NCI-H2171 treated with DMSO at 0.1 percent for 48 hours (cell line): ENCODE measurements around the gene TMEM37.
"Not testable (repeated sequence)": the region's sequence is repeated elsewhere in the genome, so short reads cannot be mapped to it uniquely, and the experiment has no call there.

Experiments used
- DNase-seq: peaks from one replicate; lab custom pipeline; 2025; lab: John Stamatoyannopoulos, UW

Gene TMEM37, protein sequence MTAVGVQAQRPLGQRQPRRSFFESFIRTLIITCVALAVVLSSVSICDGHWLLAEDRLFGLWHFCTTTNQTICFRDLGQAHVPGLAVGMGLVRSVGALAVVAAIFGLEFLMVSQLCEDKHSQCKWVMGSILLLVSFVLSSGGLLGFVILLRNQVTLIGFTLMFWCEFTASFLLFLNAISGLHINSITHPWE

DNA sequence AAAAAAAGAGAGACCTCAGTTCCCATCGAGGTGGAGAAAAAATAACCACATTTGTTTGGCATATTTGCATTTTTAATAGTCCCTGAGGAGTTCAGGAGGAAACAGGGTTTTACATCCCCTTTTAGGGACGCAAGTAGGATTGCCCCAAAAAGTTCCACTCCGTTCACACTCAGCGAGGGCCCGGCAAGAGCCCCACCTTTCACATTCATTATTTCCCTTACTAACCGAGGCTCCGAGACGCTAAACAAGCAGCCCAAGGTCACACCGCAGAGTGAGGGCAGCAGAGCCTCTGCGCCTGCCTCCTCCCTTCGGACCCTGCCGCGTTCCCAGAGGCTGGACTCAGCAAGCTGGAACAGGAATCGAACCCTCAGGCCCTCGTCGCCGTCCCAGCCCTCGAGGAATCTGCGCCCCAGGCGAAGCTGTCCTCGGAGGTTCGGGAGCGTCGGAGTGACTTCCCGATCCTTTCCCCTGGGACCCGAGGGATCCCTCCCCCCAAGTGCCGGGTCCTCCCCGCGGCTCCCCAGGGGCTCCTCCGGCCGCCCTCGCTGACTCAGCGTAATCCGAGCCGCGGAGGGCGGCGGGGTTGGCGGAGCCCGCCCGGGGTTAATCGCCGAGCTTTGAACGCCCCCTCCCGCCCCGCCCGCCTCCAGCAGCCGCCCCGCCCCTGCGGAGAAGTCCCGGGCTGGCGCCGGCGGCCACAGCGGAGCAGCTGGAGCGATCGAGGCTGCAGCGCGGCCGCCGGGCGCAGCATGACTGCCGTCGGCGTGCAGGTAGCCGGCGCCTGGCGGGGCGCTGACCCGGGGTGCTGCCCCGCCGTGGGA lies at the start of gene TMEM37:
Gene TMEM37 (plus strand): TSS at position 700 of the 821 bp plus-strand sequence. CDS start 50 bp downstream, at position 750.
- DNase-seq, result peak; percentile 81

DNA sequence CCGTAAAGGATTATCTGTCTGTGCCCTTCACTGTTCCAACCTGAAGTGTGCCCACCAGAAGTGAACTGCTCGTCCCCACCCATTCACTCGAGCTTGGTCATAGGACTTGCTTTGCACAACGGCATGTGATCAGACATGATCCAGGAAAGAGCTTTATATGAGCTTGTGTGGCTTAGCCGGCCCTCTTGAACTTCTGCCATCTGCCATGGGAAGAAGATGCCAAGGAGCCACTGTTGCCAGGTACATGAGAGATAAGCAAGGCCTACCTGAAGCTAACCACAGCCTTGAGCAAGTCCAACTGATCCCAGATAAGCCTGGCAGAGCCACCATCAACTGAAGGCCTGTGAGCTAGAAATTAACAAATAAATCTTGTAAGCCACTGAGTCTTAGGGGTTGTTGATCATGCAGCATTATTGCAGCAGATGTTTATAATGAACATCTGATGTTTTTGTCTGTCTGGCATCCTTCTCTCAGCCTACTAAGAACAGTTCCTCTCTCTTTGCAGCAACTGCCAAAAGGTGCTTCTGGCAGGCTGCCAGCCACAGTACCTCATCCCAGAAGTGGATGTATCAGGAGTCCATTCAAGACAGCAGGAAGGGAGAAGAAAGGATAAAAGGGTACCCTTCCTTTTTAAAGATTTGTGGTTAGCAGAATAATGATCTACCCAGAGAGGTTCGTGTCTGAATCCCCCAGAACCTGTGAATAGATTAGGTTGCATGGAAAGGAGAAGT lies 48.1 kb upstream of the TMEM37 start:
- DNase-seq, result peak; percentile 97

DNA sequence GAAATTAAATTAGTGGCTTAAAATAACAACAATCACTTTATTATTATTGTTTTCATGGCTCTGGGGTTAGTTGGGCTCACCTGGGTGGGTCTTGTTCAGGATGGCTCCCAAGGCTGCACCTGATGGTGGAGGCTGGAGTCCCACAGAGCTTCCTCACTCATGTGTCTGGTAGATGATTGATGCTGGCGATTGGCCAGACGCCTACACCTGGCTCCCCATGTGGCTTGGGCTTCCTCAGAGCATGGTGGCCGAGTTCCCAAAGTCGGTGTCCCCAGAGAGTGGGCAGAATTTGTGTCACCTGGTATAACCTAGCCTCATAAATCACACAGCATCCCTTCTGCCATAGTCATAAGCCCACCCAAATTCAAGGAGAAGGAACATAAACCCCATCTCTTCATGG lies 46.7 kb upstream of the TMEM37 start:
- peak; percentile 93 for DNase-seq

DNA sequence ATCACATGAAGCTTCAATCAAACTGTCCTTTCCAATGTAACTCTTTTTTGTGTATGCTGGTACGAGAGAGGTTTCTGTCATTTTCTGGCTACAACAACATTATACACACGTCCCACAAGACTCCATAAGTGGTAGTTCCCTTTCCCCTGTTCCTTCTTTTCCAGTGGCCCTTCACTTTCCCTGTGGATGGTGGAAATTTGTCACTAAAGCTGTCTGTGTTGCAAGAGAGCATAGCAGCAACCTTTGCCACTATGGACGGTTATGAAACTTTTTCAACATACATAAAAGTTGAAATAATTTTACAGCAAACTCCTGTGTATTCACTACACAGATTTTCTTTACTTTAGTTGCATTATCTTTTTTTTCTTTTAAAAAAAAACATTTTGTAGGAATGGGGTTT lies 46.2 kb upstream of the TMEM37 start:
- no peak for DNase-seq

DNA sequence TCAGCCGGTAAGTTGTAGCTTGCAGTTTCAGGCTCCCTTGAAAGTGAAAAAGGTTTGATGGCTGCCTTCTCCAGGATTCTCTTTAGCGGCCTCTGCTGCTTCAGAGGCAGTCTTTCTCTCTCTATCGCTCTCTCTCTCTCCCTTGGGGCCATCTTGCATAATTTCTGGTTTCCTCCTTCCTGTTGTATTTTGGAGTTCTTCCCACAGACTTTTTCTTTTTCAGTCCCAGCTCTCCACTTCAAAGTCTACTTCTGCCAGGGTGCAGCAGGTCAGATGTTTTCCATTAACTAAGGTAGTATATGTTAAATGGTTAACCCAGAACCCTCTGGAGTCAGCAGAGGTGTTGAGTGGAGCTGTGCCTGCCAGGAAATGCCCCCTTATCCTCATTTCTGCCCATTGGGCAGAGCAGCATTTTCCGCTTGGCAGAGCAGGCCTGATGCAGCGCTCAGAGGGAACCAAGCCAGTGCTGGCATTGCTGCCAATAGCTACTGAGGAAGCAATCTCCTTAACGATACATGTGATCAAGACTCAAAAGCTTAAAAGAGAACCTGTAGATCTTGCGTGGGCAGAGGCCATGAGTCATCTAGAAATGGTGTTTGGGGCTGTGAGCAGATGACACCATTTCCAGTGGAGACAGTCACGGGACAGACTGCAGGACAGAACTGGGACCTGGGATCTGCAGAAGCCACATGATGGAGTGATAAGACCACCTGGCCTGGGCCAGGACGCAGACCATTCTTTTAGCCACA lies 44.1 kb upstream of the TMEM37 start:
- DNase-seq, result peak; percentile 35

DNA sequence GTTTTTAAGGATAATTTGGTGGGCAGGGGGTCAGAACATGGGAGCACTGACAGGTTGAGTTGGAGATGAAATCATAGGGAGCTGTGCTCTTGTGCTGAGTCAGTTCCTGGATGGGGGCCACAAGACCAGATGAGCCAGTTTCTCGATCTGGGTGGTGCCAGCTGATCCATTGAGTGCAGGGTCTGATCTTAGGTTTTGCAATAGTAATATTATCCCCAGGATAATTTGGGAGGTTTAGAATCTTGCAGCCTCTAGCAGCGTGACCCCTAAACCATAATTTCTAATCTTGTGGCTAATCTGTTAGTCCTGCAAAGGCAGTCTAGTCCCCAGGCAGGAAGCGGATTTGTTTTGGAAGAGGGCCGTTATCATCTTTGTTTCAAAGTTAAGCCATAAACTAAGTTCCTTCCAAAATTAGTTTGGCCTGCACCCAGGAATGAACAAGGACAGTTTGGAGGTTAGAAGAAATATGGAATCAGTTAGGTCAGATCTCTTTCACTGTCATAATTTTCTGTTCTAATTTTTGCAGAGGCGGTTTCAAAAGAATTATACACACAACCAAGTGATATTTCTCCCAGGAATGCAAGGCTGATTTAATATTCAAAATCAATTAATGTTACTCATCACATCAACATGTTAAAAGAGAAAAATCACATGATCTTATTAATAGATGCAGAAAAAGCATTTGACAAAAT lies 41.9 kb upstream of the TMEM37 start:
- DNase-seq, result peak; percentile 38

DNA sequence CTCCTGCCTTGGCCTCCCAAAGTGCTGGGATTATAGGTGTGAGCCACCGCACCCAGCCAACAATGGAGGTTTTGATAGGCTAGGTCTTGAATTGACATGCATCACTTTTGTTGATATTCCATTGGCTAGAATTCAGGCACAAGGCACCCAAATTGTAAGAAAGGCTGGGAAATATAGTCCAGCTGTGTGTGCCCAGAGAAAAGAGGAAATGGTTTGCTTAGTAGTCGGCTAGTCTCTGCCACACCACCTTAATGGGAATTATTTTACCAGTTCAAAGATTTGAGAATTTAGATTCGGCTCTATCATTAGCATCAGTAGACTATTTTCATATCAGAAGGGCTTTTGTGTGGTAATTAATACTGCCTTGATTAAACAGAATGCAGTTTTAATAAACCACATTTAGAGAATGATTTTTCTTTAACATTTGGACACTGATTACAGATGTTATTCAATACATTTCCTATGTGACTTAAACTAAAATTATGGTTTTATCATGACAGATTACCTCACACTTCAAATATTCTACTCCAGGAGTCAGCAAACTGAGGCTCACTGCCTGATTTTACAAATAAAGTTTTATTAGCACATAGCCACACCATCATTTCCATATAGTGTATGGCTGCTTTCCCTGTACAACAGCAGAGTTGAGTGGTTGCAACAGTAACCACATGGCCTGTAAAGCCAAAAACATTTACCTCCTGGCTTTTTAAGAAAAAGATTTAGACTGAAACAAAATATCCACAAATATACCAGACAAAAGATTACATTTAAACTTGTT lies 37.5 kb upstream of the TMEM37 start:
- DNase-seq, result no peak

DNA sequence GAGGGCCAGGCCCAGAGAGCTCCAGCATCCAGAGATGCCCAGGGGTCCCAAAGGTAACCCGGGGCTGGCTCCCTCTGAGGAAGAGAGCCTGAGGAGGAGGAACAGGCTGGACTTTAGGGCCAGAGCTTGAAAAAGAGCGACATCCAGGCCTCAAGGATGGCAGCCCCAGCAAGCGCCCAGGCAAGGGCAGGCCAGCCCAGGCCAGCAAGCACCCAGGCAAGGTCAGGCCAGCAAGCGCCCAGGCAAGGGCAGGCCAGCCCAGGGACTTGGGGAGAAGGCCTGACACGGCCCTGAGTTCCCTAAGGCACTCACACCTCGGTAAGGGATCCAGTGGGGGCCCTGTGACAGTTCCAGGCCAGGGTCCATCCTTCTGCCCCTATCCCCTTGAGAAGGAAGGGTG lies 34.5 kb upstream of the TMEM37 start:
- no peak for DNase-seq

DNA sequence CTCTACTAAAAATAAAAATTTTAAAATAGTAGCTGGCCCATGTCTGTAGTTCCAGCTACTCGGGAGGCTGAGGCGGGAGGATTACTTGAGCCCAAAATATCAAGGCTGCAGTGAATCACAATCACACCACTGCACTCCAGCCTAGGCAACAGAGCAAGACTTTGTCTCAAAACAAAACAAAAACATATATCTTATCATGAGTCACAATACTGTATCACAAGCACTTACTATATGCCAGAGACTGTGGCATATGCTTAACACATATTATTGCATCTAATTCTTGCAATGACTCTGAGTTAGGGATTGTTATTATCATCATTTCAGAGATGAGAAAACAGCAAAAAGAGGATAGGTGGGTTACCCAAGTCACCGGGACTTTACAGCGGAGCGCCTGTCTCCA lies 29.5 kb upstream of the TMEM37 start:
- no peak for DNase-seq

DNA sequence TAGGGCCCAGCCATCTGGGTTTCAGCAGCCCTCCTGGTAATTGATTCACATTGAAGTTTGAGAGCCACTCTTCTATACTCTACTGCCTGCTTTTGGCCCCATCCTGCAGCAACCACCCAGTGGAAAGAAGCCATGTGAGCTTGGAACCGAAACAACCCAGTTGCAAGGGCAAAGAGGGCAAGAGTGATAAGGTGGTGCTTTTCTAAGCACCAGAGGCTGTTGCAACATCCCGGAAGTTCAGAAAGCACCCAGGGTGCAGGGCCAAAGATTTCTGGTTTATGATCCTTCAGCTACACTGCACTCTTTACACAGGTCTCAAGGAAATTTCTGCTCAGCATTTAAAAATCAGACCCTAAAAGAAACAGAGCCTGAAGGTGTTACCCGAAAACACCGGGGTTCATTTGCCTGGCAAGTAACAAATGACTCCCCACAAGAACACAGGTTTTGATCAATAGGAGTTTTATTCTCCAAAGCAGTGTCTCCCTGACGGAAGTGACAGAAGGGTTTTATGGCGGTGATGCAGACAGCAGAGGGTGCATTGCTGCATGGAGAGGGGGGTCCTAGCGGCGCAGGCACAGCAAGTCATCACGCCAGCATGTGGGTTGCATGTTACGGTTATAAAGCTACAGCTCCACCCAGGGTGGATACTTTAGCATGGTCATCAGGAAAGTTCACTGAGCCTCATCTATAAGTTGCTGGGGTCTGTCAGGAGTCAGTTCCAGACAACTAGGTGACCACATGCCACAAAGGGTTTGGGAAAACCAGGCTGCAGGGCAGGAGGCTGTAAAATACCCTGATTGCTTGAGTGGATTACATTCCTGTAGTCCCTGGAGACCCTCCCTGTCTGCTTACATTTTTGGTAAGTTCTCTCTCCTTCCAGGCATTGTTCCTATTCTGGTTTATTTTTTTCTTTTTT lies 28.8 kb upstream of the TMEM37 start:
- DNase-seq, result no peak

DNA sequence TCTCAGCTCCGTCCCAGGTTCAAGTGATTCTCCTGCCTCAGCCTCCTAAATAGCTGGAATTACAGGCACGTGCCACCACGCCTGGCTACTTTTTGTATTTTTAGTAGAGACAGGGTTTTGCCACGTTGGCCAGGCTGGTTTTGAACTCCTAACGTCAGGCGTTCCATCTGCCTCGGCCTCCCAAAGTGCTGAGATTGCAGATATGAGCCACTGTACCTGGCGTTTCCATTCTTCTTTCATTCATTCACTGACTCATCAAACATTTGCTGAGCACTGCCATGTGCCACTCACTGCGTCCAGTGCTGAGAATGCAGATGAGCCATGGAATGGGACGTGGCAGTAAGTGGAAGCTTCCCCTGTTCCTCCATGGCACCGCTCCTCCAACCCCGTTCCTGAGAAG lies 28.0 kb upstream of the TMEM37 start:
- not testable (repeated sequence) for DNase-seq

DNA sequence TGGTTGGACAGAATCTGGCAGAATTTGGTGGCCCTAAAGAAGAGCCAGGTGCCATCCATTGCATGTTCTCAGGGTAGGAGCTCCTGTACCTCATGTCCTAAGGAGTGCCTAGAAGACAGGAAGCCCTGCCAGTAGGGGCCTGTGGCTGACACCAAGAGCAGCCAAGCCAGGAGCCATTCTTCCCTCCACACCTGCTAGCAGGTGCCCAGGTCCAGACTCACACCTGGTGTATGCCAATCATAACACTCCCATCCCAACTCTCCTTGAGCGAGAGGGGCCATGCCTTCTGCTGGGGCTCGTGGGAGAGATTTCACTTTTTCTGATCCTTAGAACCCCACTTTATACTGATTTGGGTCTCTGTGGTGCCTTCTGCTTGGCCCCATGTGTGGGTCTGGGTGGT lies 26.5 kb upstream of the TMEM37 start:
- DNase-seq, result no peak

DNA sequence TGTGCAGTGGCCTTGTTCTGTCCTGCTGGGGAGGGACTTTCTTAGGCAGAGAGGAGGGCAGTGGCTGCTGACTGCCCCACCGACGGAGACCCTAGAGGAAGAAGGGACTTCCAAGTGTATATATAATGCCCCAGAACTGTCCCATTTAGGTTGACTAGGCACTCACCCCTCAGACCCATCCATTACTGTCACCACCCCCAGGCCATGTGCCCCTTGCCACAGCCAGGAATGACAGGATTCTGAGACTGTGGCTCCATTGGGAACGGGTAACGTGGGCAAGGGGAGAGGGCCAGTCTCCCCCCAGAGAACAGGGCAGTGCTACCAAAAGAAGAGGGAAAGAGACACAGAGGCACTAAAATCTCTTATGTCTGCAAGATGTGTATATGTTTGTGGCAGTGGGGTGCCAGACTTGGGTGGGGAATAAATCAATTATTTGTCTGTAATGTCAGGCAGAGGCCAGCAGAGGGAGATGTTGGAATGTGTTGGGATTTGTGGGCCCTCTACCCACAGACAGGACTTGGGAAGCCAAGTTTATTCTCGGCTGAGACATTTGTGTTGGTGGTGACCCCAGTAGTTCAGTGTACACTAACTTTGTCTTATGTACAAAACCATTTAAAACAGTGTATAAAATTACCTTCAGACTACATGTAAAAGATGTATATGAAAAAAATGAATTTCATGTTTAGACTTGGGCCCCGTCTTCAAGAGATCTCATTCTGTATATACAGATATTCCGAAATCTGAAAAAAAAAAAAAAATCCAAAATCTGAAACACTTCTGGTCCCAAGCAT lies 24.0 kb upstream of the TMEM37 start:
- DNase-seq, result peak; percentile 69

DNA sequence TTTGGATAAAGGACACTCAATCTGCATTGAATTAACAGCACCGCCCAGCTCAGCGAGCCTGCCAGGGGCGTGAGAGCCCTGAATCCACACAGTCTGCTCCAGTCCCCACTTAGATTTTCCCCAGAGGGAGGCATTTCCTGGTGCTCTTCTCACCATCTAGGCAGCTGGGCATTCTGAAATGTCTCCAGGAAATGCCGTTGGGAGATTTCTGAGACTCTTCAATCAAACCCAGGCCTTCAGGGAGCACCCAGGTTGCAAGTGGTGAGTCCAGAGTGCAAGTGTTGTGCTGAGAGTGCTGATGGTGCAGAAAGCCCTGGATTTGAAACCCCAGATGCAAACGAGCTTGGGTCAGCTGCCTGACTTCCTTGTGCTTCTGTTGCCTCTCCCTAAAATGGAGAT lies 23.4 kb upstream of the TMEM37 start:
- DNase-seq, result peak; percentile 30

DNA sequence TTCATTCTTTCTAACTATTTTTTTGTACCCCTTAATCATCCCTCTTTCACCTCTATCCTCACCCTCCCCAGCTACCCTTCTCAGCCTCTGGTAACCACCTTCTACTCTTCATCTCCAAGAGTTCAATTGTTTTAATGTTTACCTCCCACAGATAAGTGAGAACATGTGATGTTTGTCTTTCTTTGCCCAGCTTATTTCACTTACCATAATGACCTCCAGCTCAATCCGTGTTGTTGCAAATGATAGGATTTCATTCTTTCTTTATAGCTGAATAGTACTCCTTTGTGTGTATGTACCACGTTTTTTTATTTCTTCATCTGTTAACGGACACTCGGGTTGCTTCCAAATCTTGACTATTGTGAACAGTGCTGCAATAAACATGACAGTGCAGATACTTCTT lies 22.1 kb upstream of the TMEM37 start:
- DNase-seq, result no peak

DNA sequence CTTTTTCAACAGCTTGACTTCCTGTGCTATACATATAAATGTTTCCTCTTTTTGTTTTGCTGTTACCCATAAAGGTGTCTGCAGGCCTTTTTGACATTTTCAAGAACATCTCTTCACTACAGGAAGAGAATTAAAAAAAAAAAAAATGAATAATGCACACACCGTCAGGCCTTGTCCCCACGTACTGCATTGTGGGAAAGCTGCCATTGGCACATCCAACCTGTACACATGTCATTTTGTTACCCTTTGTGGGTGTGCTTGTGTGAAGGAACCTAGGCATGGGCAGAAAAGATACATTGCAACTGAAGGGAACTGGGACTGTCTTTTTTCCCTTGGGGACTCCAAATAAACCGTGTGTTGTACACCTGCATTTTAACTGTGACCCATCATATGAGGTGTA lies 16.8 kb upstream of the TMEM37 start:
- no peak for DNase-seq

DNA sequence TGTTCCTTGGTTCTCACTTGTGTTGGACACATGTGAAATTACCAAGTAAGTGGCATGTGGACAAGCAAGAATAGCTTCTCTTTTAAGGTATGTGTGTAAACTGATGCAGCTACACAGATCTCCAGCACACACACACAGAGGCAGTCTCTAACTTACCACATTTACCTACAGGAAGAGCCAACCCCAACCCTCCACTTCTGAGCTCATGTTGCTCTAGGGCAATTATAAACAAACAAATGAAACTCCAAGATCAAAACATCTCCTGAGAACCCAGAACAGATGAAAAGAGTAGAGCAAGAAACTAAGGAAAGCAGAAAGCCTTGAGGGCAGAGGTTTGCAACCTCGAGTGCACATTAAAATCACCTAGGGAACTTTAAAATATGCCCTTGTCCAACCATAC lies 16.0 kb upstream of the TMEM37 start:
- no peak for DNase-seq

DNA sequence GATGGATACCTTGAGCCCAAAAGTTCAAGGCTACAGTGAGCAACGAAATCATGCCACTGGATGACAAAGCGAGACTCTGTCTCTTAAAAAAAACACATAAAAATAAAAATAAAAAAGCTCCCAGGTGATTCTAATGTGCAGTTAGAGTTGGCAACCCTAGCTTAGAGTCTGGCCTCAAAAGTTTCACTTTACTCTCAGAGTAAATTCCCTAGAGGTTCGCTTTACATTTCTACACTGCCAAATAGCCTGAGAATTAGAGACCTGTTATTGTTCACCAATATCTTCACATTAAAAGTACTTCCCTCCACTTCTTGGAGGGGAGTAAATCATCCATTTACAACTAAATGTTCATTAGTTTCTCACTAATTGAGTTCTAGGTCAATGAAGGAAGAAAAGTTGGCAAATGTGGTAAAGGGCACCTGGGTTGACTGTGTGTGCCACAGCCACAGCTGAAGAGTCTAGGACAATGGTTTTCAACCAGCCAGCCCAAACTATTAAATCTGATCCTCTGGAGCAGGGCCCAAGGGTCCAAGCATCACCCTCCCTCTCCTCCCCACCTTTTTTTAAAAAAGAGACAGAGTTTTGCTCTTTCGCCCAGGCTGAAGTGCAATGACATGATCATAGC lies 15.2 kb upstream of the TMEM37 start:
- DNase-seq, result no peak

DNA sequence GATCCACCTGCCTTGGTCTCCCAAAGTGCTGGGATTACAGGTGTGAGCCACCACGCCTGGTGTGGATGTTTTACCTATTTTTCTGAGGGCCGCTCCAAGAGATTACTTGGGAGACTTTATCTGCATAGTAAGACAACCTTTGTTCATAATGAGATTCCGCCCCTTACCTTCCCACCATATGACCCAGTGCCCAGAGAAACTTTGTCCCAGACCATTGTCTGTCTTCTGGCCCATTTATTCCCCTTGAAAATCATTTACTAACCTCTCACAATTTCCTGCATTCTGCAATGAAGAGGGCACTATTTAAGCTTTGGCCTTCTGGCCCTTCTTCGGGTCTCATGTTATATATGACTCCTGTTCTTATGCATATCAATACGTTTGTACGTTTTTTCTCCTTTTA lies 13.7 kb upstream of the TMEM37 start:
- no peak for DNase-seq
